Astrocyte of the cerebellum (primary cell): Measurements from ENCODE around the gene VENTX.

Source experiments
- DNase-seq: peaks from one replicate; pipeline ENCODE4 v3.0.0-alpha.2; 2011; ENCODE audit warnings: low read depth
- H3K4me3 ChIP-seq: 2 replicates; pipeline ENCODE4 v1.5.1; 2011; ENCODE audit warnings: mild to moderate bottlenecking, low read depth, low read length, moderate library complexity
- in situ Hi-C: cut with HindIII; loops from 2 replicates; pipeline ENCODE4 v1.10.0; 2017; ENCODE audit warnings: low sequenced_read_pairs
- TF ChIP-seq, protein P1 (sequence below): IDR thresholded peaks from 2 replicates; pipeline ENCODE4 v1.5.1; 2012; ENCODE audit warnings: low read length, low read depth, moderate library complexity, mild to moderate bottlenecking; ENCODE audit errors: missing control alignments

VENTX gene

DNA sequence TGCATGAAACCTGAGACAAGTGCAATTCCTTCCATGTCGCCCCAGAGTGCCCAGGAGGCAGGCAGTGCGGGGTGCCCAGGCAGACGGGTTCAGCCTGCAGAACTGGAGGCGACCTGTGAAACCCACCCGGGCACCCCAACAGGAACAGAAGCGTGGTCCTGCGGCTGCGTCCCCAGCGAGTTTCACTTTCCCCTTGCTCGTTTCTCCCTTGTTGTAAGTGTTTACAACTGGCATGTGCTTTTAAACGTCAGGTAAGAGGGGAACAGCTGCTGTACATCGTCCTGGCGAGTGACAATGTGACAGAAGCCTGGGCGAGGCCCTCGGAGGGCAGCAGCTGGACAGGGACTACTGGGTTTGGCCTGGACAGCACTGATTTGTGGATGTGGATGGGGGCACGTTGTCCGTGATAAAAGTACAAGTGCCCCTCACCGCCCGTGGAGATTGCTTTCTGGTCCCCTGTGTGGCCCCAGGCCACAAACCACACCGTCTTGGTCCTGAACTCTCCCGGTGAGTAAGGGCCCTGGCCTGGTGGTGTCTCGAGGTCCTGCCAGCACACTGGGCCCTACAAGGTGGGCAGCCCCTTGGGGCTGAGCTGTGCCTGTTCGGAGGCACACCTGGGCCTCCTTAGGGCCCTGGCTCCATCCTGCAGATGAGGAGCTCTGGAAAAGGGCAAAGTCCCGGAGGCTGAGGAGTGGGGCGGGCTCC is 4.0 kb downstream of the VENTX start:
- TF ChIP-seq, protein P1, sequence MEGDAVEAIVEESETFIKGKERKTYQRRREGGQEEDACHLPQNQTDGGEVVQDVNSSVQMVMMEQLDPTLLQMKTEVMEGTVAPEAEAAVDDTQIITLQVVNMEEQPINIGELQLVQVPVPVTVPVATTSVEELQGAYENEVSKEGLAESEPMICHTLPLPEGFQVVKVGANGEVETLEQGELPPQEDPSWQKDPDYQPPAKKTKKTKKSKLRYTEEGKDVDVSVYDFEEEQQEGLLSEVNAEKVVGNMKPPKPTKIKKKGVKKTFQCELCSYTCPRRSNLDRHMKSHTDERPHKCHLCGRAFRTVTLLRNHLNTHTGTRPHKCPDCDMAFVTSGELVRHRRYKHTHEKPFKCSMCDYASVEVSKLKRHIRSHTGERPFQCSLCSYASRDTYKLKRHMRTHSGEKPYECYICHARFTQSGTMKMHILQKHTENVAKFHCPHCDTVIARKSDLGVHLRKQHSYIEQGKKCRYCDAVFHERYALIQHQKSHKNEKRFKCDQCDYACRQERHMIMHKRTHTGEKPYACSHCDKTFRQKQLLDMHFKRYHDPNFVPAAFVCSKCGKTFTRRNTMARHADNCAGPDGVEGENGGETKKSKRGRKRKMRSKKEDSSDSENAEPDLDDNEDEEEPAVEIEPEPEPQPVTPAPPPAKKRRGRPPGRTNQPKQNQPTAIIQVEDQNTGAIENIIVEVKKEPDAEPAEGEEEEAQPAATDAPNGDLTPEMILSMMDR: no peak
- in situ Hi-C loops: no loop called here
- no peak overlapping the region for H3K4me3 ChIP-seq

GRCh38 chr10:133242611-133243356 is 5.1 kb downstream of the VENTX start:
- H3K4me3 ChIP-seq: no peak overlapping the region
- in situ Hi-C loops: no loop called here
- TF ChIP-seq, protein P1: no peak
- DNase-seq: no peak

More for the DNA sequence above, 4.0 kb downstream of the VENTX start:
- no peak for DNase-seq

DNA sequence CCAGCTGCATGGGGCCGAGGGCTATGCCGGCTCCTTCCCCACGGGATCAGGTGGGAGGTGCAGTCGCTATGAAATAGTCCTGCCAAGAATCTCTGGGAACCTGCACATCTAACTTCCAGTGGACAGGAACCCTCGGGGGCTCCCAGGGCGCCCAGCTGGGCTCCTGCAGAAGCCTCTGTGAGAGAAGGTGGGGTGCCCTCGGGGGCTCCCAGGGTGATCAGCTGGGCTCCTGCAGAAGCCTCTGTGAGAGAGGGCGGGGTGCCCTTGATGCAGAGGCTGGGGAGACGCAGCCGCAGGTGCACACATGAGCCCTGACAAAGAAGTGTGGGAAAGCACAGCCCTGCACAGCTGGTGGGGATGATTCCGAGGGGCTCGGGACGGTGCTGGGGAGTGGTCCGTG is 5.9 kb downstream of the VENTX start:
- in situ Hi-C loops: no loop called here
- TF ChIP-seq, protein P1: no peak
- no peak for DNase-seq
- H3K4me3 ChIP-seq: no peak overlapping the region

DNA sequence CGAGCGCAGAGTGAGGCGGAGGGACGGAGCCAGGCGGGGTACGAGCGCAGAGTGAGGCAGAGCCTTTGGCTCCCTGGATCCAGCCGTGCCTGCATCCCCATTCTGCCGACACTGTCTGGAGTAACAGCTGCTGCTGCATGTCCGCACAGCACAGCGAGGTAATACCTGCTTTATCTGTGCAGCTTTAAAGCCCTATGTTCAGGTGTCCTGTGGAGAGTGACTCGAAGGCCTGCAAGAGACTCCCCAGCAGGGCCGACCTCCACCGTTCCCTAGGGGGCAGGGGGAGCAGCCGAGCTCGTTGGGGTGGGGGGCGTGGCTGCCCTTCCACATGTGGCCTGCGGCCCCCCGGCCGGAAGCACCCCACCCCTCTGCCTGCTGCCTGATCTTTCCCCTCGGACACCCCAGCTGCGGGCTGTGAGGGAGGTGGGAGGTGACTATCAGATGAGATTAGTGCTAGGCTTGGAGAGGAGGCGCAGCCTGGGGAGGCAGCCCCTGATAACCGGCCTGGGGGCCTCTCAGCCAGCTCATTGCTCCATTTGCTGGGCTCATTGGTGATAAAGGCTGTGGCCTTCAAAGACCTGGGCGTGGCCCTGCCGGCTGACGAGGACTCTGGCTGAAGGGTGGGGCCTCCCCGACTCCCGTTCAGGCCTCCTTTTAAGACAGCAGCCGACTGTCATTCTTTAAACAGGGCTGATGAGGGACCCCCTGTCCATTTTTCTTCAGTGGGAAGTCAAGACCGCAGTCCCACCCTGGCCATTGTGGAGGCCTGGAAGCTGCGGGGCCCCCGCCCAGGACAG is 8.0 kb downstream of the VENTX start:
- no peak for DNase-seq
- in situ Hi-C loops: no loop called here
- TF ChIP-seq, protein P1: no peak
- no peak overlapping the region for H3K4me3 ChIP-seq

GRCh38 chr10:133246236-133246626 is 8.6 kb downstream of the VENTX start:
- in situ Hi-C loops: no loop called here
- TF ChIP-seq, protein P1: no peak
- H3K4me3 ChIP-seq: no peak overlapping the region
- DNase-seq: no peak

DNA sequence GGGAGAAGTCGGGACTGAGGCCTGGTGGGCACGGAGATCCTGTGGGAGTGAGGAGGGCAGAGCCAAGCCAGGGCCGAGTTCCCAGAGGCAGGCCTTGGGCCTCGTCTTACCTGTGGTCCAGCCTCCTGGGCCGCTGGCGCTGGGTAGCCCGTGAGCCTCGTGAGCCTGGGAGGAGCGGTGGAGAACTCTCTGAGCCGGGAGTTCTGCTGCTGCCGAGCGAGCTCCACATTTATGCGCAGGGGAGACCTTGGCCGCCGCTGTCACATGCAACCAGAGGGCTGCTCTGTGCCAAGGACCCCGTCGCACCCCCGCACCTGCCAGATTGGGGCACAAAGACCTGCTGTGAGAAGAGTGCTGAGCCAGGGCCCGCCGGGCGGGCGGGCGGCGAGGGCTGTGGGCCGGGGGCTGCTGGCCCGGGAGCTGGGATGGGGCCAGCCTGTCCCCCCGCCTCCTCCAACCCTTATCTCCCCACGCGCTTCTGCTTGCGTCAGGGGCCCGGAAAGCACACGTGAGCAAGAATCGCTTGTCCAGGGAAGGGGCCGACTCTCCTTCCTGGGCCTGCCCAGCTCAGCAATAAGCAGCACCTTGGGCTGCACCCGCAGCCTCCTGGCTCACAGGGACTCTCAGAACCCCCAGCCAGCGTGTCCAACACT is 10.2 kb downstream of the VENTX start:
- DNase-seq: no peak
- TF ChIP-seq, protein P1: no peak
- H3K4me3 ChIP-seq: no peak overlapping the region
- in situ Hi-C loops: no loop called here
